GM19240 (cell line): Measurements from ENCODE around the gene PPP1R3E.
A peak's percentile ranks its signal among the peaks of the same experiment; 100 is the strongest.
"Not testable (repeated sequence)": the region's sequence is repeated elsewhere in the genome, so short reads cannot be mapped to it uniquely, and the experiment has no call there.

Experiments used
- DNase-seq: peaks from one replicate; pipeline ENCODE4 v3.0.0; 2011; ENCODE audit warnings: low spot score; ENCODE audit not compliant: insufficient read length

PPP1R3E gene

GRCh38 chr14:23297611-23298277 lies 4.9 kb downstream of the PPP1R3E start:
- no peak for DNase-seq

- DNase-seq = no peak
Measured at GRCh38 chr14:23297096-23297495, 5.6 kb downstream of the PPP1R3E start.

- no peak for DNase-seq
Measured at GRCh38 chr14:23296012-23296777, 6.5 kb downstream of the PPP1R3E start.

- DNase-seq = no peak
Measured at GRCh38 chr14:23294734-23295561, 7.7 kb downstream of the PPP1R3E start.

- no peak for DNase-seq
Measured at GRCh38 chr14:23286902-23287479, 15.7 kb downstream of the PPP1R3E start.

GRCh38 chr14:23286020-23286901 lies 16.4 kb downstream of the PPP1R3E start, which contains the start of gene HOMEZ:
Gene HOMEZ, minus strand, starts transcription at chr14:23286132. Its CDS starts 180 bp downstream, at chr14:23285952.
- DNase-seq = peak; percentile 94

- DNase-seq = peak; percentile 30
Measured at GRCh38 chr14:23285530-23286019, 17.1 kb downstream of the PPP1R3E start.

- DNase-seq = no peak
Measured at GRCh38 chr14:23284654-23285529, 17.8 kb downstream of the PPP1R3E start.

- DNase-seq = no peak
Measured at GRCh38 chr14:23281247-23281646, 21.4 kb downstream of the PPP1R3E start.

- not testable (repeated sequence) for DNase-seq
Measured at GRCh38 chr14:23277928-23278327, 24.7 kb downstream of the PPP1R3E start.

- DNase-seq = no peak
Measured at GRCh38 chr14:23277189-23277588, 25.5 kb downstream of the PPP1R3E start.

- no peak for DNase-seq
Measured at GRCh38 chr14:23275412-23275811, 27.2 kb downstream of the PPP1R3E start.

GRCh38 chr14:23269193-23269592 lies 33.5 kb downstream of the PPP1R3E start:
- no peak for DNase-seq

GRCh38 chr14:23260849-23261248 lies 41.8 kb downstream of the PPP1R3E start:
- DNase-seq = not testable (repeated sequence)

GRCh38 chr14:23259426-23259825 lies 43.2 kb downstream of the PPP1R3E start:
- DNase-seq = no peak

GRCh38 chr14:23258256-23258655 lies 44.4 kb downstream of the PPP1R3E start:
- no peak for DNase-seq

GRCh38 chr14:23252420-23253333 lies 50.0 kb downstream of the PPP1R3E start:
- DNase-seq = no peak

- no peak for DNase-seq
Measured at GRCh38 chr14:23252006-23252405, 50.7 kb downstream of the PPP1R3E start.
